GM23248 (cell line): ENCODE data around the gene PLOD1. TPM values are rescaled to one million over a fixed set of nuclear protein-coding genes. Genes with fewer than 3 reads are reported as not detected.
A peak's percentile ranks its signal among the peaks of the same experiment; 100 is the strongest.
"Not testable (repeated sequence)": the region's sequence is repeated elsewhere in the genome, so short reads cannot be mapped to it uniquely, and the experiment has no call there.

Experiments used
- DNase-seq: peaks from one replicate; pipeline ENCODE4 v3.0.0-alpha.2; 2015
- H2AFZ ChIP-seq: fragments of 200-600 bp; sonication (generic); 2 replicates; pipeline ENCODE4 v1.6.1; 2016; ENCODE audit warnings: antibody characterized with exemption
- H3F3A ChIP-seq: fragments of 200-600 bp; sonication (generic); 2 replicates; pipeline ENCODE4 v1.6.1; 2016; ENCODE audit warnings: mild to moderate bottlenecking, antibody characterized with exemption, mixed run types; ENCODE audit not compliant: insufficient read depth
- H3K27ac ChIP-seq: fragments of 200-600 bp; sonication (generic); 2 replicates; pipeline ENCODE4 v1.5.1; 2016; ENCODE audit warnings: mild to moderate bottlenecking
- H3K27me3 ChIP-seq: fragments of 200-600 bp; sonication (generic); replicated peaks from 2 replicates; pipeline ENCODE4 v1.6.1; 2016; ENCODE audit warnings: mild to moderate bottlenecking; ENCODE audit not compliant: insufficient read depth
- H3K36me3 ChIP-seq: fragments of 200-600 bp; sonication (generic); 2 replicates; pipeline ENCODE4 v1.6.1; 2016; ENCODE audit warnings: low read depth, mild to moderate bottlenecking
- H3K4me1 ChIP-seq: fragments of 200-600 bp; sonication (generic); 2 replicates; pipeline ENCODE4 v1.6.1; 2016; ENCODE audit warnings: mild to moderate bottlenecking; ENCODE audit not compliant: insufficient read depth
- H3K4me2 ChIP-seq: fragments of 200-600 bp; sonication (generic); one replicate; pipeline ENCODE4 v1.6.1; 2016; ENCODE audit warnings: mild to moderate bottlenecking; ENCODE audit not compliant: unreplicated experiment
- H3K4me3 ChIP-seq: fragments of 200-600 bp; sonication (generic); 2 replicates; pipeline ENCODE4 v1.5.1; 2016; ENCODE audit warnings: mild to moderate bottlenecking
- H3K79me2 ChIP-seq: fragments of 200-600 bp; sonication (generic); 2 replicates; pipeline ENCODE4 v1.6.1; 2016; ENCODE audit warnings: mild to moderate bottlenecking; ENCODE audit not compliant: insufficient read depth
- H3K9ac ChIP-seq: fragments of 200-600 bp; sonication (generic); 2 replicates; pipeline ENCODE4 v1.6.1; 2016; ENCODE audit warnings: mild to moderate bottlenecking
- H3K9me2 ChIP-seq: fragments of 200-600 bp; sonication (generic); 2 replicates; pipeline ENCODE4 v1.6.1; 2016; ENCODE audit warnings: mixed run types, mild to moderate bottlenecking, moderate library complexity; ENCODE audit not compliant: insufficient read depth
- H3K9me3 ChIP-seq: fragments of 200-600 bp; sonication (generic); one replicate; pipeline ENCODE4 v1.6.1; 2017; ENCODE audit warnings: low read depth
- H4K20me1 ChIP-seq: fragments of 200-600 bp; sonication (generic); 2 replicates; pipeline ENCODE4 v1.6.0; 2016; ENCODE audit not compliant: insufficient read depth
- EZH2 ChIP-seq: fragments of 200-600 bp; sonication (generic); IDR thresholded peaks from 2 replicates; pipeline ENCODE4 v1.6.1; 2018; ENCODE audit warnings: antibody characterized with exemption, mild to moderate bottlenecking; ENCODE audit not compliant: insufficient read depth, poor library complexity, severe bottlenecking
- EZH2phosphoT487 ChIP-seq: fragments of 200-600 bp; sonication (generic); IDR thresholded peaks from 2 replicates; pipeline ENCODE4 v1.6.1; 2018; ENCODE audit warnings: antibody characterized with exemption, moderate library complexity, mild to moderate bottlenecking, low read depth; ENCODE audit not compliant: insufficient read depth
- WGBS, 2 experiments: methylation state at CpG; one replicate each; pipeline ENCODE4 v1.1.6; 2015 to 2017; ENCODE audit warnings: low lambda C conversion rate in 2 of 2, low coverage in 1 of 2; ENCODE audit errors: missing lambda C conversion rate in 2 of 2; 5-methylcytosine and 5-hydroxymethylcytosine counted together
- in situ Hi-C: fragments of 300-500 bp; cut with MboI; formaldehyde crosslinking; loops from 2 replicates; pipeline ENCODE4 v1.15.0; 2020
- polyA plus RNA-seq: library from polyadenylated mRNA; unstranded; fragments of >200 nt; fragmentation: Nextera tagmentation; extraction: Ambion mirVana; gene quantifications from 2 replicates; pipeline ENCODE4 v1.2.1, GENCODE V29; 2016
- total RNA-seq: library from RNA; depleted of rRNA; stranded (reverse); fragments of >200 nt; shearing (Covaris generic); gene quantifications from 2 replicates; pipeline ENCODE4 v1.2.3, GENCODE V29; 2014

PLOD1 gene
- total and polyA plus RNA-seq, 2 experiments from 2014 or later: 443 to 633 TPM

- Histone ChIP-seq H3K9ac (no peak overlapping the region), H3K9me3 (no peaks in the 10 kb centered on the region), H3K79me2 (no peaks in the 10 kb centered on the region), H3K4me1 (no peaks in the 10 kb centered on the region), H2AFZ (no peak overlapping the region), H3K36me3 (no peaks in the 10 kb centered on the region), H3K27me3 (peaks cover 12% of the 10 kb centered on the region), H4K20me1 (no peaks in the 10 kb centered on the region), H3K9me2 (no peaks in the 10 kb centered on the region), H3K4me2 (no peak overlapping the region), H3K4me3 (no peak overlapping the region), H3K27ac (no peak overlapping the region), H3F3A (peaks cover 6% of the 10 kb centered on the region)
- DNase-seq: no peak
- in situ Hi-C loops: no loop called here
- TF ChIP-seq EZH2: no peak
- no peak for TF ChIP-seq EZH2phosphoT487
- WGBS, 2 experiments: 83 to 85% methylated on average over 5 of the region's 5 CpGs
Measured at GRCh38 chr1:11904978-11905377, 29.5 kb upstream of the PLOD1 start.

- in situ Hi-C loops: no loop called here
- DNase-seq: no peak
- Histone ChIP-seq H3K27me3 (no peaks in the 10 kb centered on the region), H3K9ac (no peak overlapping the region), H3K9me3 (no peaks in the 10 kb centered on the region), H3K79me2 (no peaks in the 10 kb centered on the region), H3K36me3 (no peaks in the 10 kb centered on the region), H2AFZ (no peak overlapping the region), H3K4me3 (no peak overlapping the region), H3F3A (peaks cover 9% of the 10 kb centered on the region), H3K27ac (no peak overlapping the region), H3K4me1 (no peaks in the 10 kb centered on the region), H3K4me2 (no peak overlapping the region), H4K20me1 (no peaks in the 10 kb centered on the region), H3K9me2 (no peaks in the 10 kb centered on the region)
- 86 to 89% methylated on average over 4 to 10 of the region's 10 CpGs for WGBS, 2 experiments
- no peak for TF ChIP-seq EZH2
- TF ChIP-seq EZH2phosphoT487: no peak
Measured at GRCh38 chr1:11906870-11907269, 27.6 kb upstream of the PLOD1 start.

- H3K79me2 ChIP-seq: no peaks in the 10 kb centered on the region
- H3K9me2 ChIP-seq: no peaks in the 10 kb centered on the region
- in situ Hi-C loops: no loop called here
- H3K27me3 ChIP-seq: no peaks in the 10 kb centered on the region
- peak overlapping the region; percentile 51 for H3K4me2 ChIP-seq
- H3K4me3 ChIP-seq: peak overlapping the region; percentile 49
- peak; percentile 96 for DNase-seq
- no peaks in the 10 kb centered on the region for H4K20me1 ChIP-seq
- peak overlapping the region; percentile 59 for H2AFZ ChIP-seq
- peak overlapping the region; percentile 95 for H3K9ac ChIP-seq
- H3K9me3 ChIP-seq: no peaks in the 10 kb centered on the region
- WGBS, 2 experiments: 4 to 5% methylated on average over 19 of the region's 19 CpGs
- H3K27ac ChIP-seq: peak overlapping the region; percentile 99
- H3K4me1 ChIP-seq: no peaks in the 10 kb centered on the region
- H3K36me3 ChIP-seq: no peaks in the 10 kb centered on the region
- peaks cover 9% of the 10 kb centered on the region for H3F3A ChIP-seq
- TF ChIP-seq EZH2 (no peak), EZH2phosphoT487 (no peak)
Measured at GRCh38 chr1:11907275-11908094, 27.0 kb upstream of the PLOD1 start.

- H4K20me1 ChIP-seq: no peaks in the 10 kb centered on the region
- H3F3A ChIP-seq: peaks cover 9% of the 10 kb centered on the region
- 0 to 2% methylated on average over 23 to 24 of the region's 24 CpGs for WGBS, 2 experiments
- H2AFZ ChIP-seq: peak overlapping the region; percentile 59
- no peaks in the 10 kb centered on the region for H3K79me2 ChIP-seq
- no peaks in the 10 kb centered on the region for H3K9me3 ChIP-seq
- H3K9ac ChIP-seq: peak overlapping the region; percentile 95
- peak overlapping the region; percentile 71 for H3K4me3 ChIP-seq
- H3K9me2 ChIP-seq: no peaks in the 10 kb centered on the region
- no peaks in the 10 kb centered on the region for H3K4me1 ChIP-seq
- in situ Hi-C loops: no loop called here
- DNase-seq: peak; percentile 97
- H3K4me2 ChIP-seq: peak overlapping the region; percentile 90
- peak overlapping the region; percentile 99 for H3K27ac ChIP-seq
- H3K27me3 ChIP-seq: no peaks in the 10 kb centered on the region
- no peaks in the 10 kb centered on the region for H3K36me3 ChIP-seq
- no peak for TF ChIP-seq EZH2phosphoT487
- TF ChIP-seq EZH2: no peak
Measured at GRCh38 chr1:11908095-11908675, 26.3 kb upstream of the PLOD1 start.

GRCh38 chr1:11910914-11911228 is 23.6 kb upstream of the PLOD1 start:
- H3K79me2 ChIP-seq, H3K4me2 ChIP-seq, H3F3A ChIP-seq, H3K4me3 ChIP-seq, H3K27me3 ChIP-seq, H2AFZ ChIP-seq, H3K27ac ChIP-seq, H3K36me3 ChIP-seq, H4K20me1 ChIP-seq, H3K9me2 ChIP-seq, H3K9me3 ChIP-seq, DNase-seq, in situ Hi-C loops, H3K4me1 ChIP-seq, H3K9ac ChIP-seq: not testable (repeated sequence)
- 86 to 89% methylated on average over 6 of the region's 6 CpGs for WGBS, 2 experiments
